Liver (tissue), 9 donors: Measurements from ENCODE around the gene PROX2. TPM values are rescaled to one million over a fixed set of nuclear protein-coding genes. Genes with fewer than 3 reads are reported as not detected.
A peak's percentile ranks its signal among the peaks of the same experiment; 100 is the strongest.

Experiments
- DNase-seq: peaks from one replicate; pipeline ENCODE4 v3.0.0-alpha.2; 2017; ENCODE audit warnings: low spot score
- H3K27ac ChIP-seq, 2 donors: one replicate each; pipeline ENCODE4 v1.7.0; 2013; ENCODE audit warnings: inconsistent platforms in 2 of 2, low read length in 2 of 2, control low read depth in 1 of 2, low read depth in 1 of 2, mild to moderate bottlenecking in 1 of 2
- H3K27me3 ChIP-seq, 4 donors: one replicate each; pipeline versions ENCODE4 v1.6.1 to v1.7.0; 2013; ENCODE audit warnings: low read length in 3 of 4, inconsistent platforms in 1 of 4, mild to moderate bottlenecking in 1 of 4, moderate library complexity in 1 of 4; ENCODE audit not compliant: control insufficient read depth in 4 of 4, insufficient read depth in 4 of 4
- H3K36me3 ChIP-seq, 4 donors: one replicate each; pipeline versions ENCODE4 v1.6.1 to v1.7.0; 2013; ENCODE audit warnings: low read length in 3 of 4, mild to moderate bottlenecking in 3 of 4, low read depth in 1 of 4, moderate library complexity in 1 of 4; ENCODE audit not compliant: control insufficient read depth in 4 of 4, insufficient read depth in 3 of 4
- H3K4me1 ChIP-seq, 4 donors: one replicate each; pipeline versions ENCODE4 v1.6.1 to v1.7.0; 2013; ENCODE audit warnings: low read length in 3 of 4, mild to moderate bottlenecking in 3 of 4, moderate library complexity in 1 of 4; ENCODE audit not compliant: control insufficient read depth in 4 of 4, insufficient read depth in 4 of 4
- H3K4me3 ChIP-seq, 3 donors: one replicate each; pipeline versions ENCODE4 v1.6.1 to v1.7.0; 2013; ENCODE audit warnings: low read length in 3 of 3, control low read depth in 1 of 3, low read depth in 1 of 3, mild to moderate bottlenecking in 1 of 3
- H3K9ac ChIP-seq, 2 donors: one replicate each; pipeline ENCODE4 v1.7.0; 2013; ENCODE audit warnings: low read length in 2 of 2, mild to moderate bottlenecking in 2 of 2, moderate library complexity in 2 of 2, control low read depth in 1 of 2, low read depth in 1 of 2
- H3K9me3 ChIP-seq, 4 donors: one replicate each; pipeline versions ENCODE4 v1.6.1 to v1.7.0; 2013; ENCODE audit warnings: low read length in 3 of 4; ENCODE audit not compliant: control insufficient read depth in 4 of 4
- ATF3 ChIP-seq: IDR thresholded peaks from 2 replicates; pipeline ENCODE4 v1.6.1; 2016; ENCODE audit warnings: antibody characterized with exemption
- EGR1 ChIP-seq, 2 donors: IDR thresholded peaks; 2 replicates each; pipeline ENCODE4 v1.6.1; 2016 to 2018; ENCODE audit warnings: antibody characterized with exemption in 2 of 2, low read depth in 2 of 2
- FOXA1 ChIP-seq: IDR thresholded peaks from 2 replicates; pipeline ENCODE4 v1.6.1; 2016; ENCODE audit warnings: antibody characterized with exemption
- FOXA2 ChIP-seq: IDR thresholded peaks from 2 replicates; pipeline ENCODE4 v1.6.1; 2016; ENCODE audit warnings: antibody characterized with exemption
- GABPA ChIP-seq, 2 donors: IDR thresholded peaks in 1 of 2; conservative IDR thresholded peaks in 1 of 2; 2 replicates each; pipeline ENCODE4 v1.6.1; 2016; ENCODE audit warnings: antibody characterized with exemption in 2 of 2, mild to moderate bottlenecking in 1 of 2, moderate library complexity in 1 of 2
- HNF4A ChIP-seq, 2 donors: conservative IDR thresholded peaks; 2 replicates each; pipeline ENCODE4 v1.6.1; 2016; ENCODE audit warnings: antibody characterized with exemption in 2 of 2, mild to moderate bottlenecking in 2 of 2
- HNF4G ChIP-seq: IDR thresholded peaks from 2 replicates; pipeline ENCODE4 v1.6.1; 2016; ENCODE audit warnings: antibody characterized with exemption
- JUND ChIP-seq, 2 donors: IDR thresholded peaks; 2 replicates each; pipeline ENCODE4 v1.6.1; 2016; ENCODE audit warnings: antibody characterized with exemption in 2 of 2
- NR2F2 ChIP-seq: IDR thresholded peaks from 2 replicates; pipeline ENCODE4 v1.6.1; 2016; ENCODE audit warnings: antibody characterized with exemption
- RAD21 ChIP-seq, 2 donors: IDR thresholded peaks; 2 replicates each; pipeline ENCODE4 v1.6.1; 2016; ENCODE audit warnings: antibody characterized with exemption in 2 of 2, mild to moderate bottlenecking in 2 of 2
- REST ChIP-seq: IDR thresholded peaks from 2 replicates; pipeline ENCODE4 v1.6.1; 2016; ENCODE audit warnings: antibody characterized with exemption, mild to moderate bottlenecking
- RXRA ChIP-seq, 2 donors: IDR thresholded peaks; 2 replicates each; pipeline ENCODE4 v1.6.1; 2017 to 2018; ENCODE audit warnings: antibody characterized with exemption in 2 of 2, mild to moderate bottlenecking in 1 of 2
- SP1 ChIP-seq: IDR thresholded peaks from 2 replicates; pipeline ENCODE4 v1.6.1; 2018; ENCODE audit warnings: antibody characterized with exemption, mild to moderate bottlenecking
- TAF1 ChIP-seq: conservative IDR thresholded peaks from 2 replicates; pipeline ENCODE4 v1.6.1; 2016; ENCODE audit warnings: antibody characterized with exemption, mild to moderate bottlenecking
- YY1 ChIP-seq: IDR thresholded peaks from 2 replicates; pipeline ENCODE4 v1.6.1; 2016; ENCODE audit warnings: antibody characterized with exemption, mild to moderate bottlenecking
- WGBS: extraction: QIAGEN DNeasy Blood & Tissue Kit; methylation state at CpG from one replicate; pipeline ENCODE4 v1.1.7; 2013; 5-methylcytosine and 5-hydroxymethylcytosine counted together
- polyA plus RNA-seq, 2 donors: library from polyadenylated mRNA; stranded (reverse) in 1 of 2; unstranded in 1 of 2; fragments of 200-250 nt in 1 of 2; fragments of >200 nt in 1 of 2; fragmentation: Nextera tagmentation in 1 of 2; extraction: Ambion mirVana in 1 of 2; gene quantifications; one replicate each; pipeline versions ENCODE4 v1.2.1 to v1.2.3, GENCODE V29; 2013 to 2015
- total RNA-seq, 2 donors: library from RNA; depleted of rRNA; stranded (reverse); fragments of >200 nt; gene quantifications; one replicate each; pipeline ENCODE4 v1.2.3, GENCODE V29; 2014
- TF ChIP-seq, protein P1 (sequence below): IDR thresholded peaks from 2 replicates; pipeline ENCODE4 v1.6.1; 2016; ENCODE audit warnings: antibody characterized with exemption
- TF ChIP-seq, protein P2 (sequence below): IDR thresholded peaks from 2 replicates; pipeline ENCODE4 v1.6.1; 2016; ENCODE audit warnings: antibody characterized with exemption
- donor health status: healthy.
- donor health status: healthy.
- donor health status: healthy.
- donor health status: healthy.
- donor health status: healthy.

The PROX2 gene
- total and polyA plus RNA-seq, 4 donors, result 0.06 TPM; not detected in 3

- Histone ChIP-seq H3K4me3 (no peak overlapping the region), H3K27me3 (no peaks in the 10 kb centered on the region), H3K9me3 (no peaks in the 10 kb centered on the region), H3K36me3 (peaks cover 0 to 38% (median 32%) of the 10 kb centered on the region in 4 donors), H3K4me1 (peaks cover 3 to 22% (median 11%) of the 10 kb centered on the region in 4 donors), H3K27ac (no peak overlapping the region), H3K9ac (no peak overlapping the region)
- no peak for DNase-seq
- peak in 1 of 2 donors; percentile 12 for TF ChIP-seq HNF4A (conservative IDR thresholded peaks at IDR 0.05)
- no peak for TF ChIP-seq FOXA1
- TF ChIP-seq NR2F2, result no peak
- WGBS, result 66% methylated on average over 12 of the region's 12 CpGs
Observed at GRCh38 chr14:74888164-74889158, 12.5 kb upstream of the PROX2 start.

DNA sequence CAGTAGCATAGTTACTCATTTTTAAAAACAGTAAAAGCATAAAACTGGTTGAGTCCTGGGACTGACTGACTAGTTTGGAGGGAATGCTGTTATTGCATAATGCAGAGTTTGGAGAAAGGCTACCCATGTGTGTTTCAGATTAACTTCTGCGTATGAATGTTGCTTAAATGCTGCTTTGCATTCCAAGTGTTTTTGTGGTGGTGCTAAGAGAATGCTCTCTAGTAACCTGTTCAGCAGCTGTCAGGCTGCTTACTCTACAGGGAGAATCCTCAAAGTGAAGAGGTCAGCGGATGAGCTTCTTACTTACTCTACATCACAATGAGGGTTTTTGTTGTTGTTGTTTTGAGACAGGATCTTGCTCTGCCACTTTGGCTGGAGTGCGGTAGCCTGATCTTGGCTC lies 10.1 kb upstream of the PROX2 start:
- DNase-seq, result no peak
- H3K9me3 ChIP-seq, result no peaks in the 10 kb centered on the region
- WGBS, result 86% methylated on average over 3 of the region's 3 CpGs
- peaks cover 14 to 33% (median 21%) of the 10 kb centered on the region in 4 donors for H3K4me1 ChIP-seq
- H3K9ac ChIP-seq, result no peak overlapping the region
- H3K27ac ChIP-seq, result no peak overlapping the region
- H3K36me3 ChIP-seq, result peaks cover 0 to 14% (median 11%) of the 10 kb centered on the region in 4 donors
- TF ChIP-seq HNF4G, result no peak
- TF ChIP-seq HNF4A (conservative IDR thresholded peaks at IDR 0.05), result no peak
- H3K4me3 ChIP-seq, result no peak overlapping the region
- no peaks in the 10 kb centered on the region for H3K27me3 ChIP-seq

DNA sequence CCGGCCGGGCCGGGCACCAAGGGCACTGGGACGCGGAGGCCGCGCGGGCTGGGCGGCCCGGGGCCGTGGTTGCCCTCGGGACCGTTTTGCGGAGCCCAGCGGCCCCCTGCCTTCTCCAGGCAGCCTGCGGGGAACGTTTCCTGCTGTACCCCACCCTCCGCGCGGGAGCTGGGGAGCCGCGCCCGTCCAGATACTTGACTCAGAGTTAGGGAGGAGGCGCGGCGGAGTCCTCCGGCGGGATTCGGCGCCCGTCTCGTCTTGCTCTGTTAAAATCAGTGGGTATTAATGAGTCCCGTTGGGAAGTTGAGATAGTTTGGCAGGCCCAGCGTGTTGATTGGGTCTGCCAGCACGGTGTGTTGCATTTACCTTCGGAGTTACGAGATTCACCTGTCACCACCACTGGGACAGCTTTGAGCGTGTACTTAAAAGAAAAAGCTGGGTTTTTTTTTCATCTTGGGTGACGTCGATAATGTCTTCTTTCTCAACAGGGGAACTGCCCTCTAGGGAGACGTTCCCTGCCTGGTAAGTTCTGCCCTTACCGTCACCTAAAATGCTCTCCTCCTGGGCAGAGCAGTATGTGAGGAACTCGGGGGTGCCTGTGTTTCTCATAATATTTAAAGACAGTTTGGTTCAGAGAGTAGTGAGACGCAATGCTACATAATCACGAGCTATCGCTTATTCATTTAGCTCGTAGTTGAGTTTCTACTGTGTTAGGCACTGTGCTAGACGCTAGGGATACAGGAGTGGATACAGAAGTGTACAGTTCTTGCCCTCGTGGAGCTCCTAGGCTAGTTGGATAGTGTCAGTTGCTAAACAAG lies 6.4 kb upstream of the PROX2 start:
- peak; percentile 69 for DNase-seq
- Histone ChIP-seq H3K4me3 (peak overlapping the region; percentile 84 to 95 (median 91)), H3K4me1 (peaks cover 16 to 29% (median 23%) of the 10 kb centered on the region in 4 donors), H3K9ac (peak overlapping the region; percentile 93 to 98), H3K9me3 (no peaks in the 10 kb centered on the region), H3K27me3 (no peaks in the 10 kb centered on the region), H3K27ac (peak overlapping the region; percentile 67 to 85), H3K36me3 (peaks cover 0 to 6% (median 3%) of the 10 kb centered on the region in 4 donors)
- under 1% methylated on average over 49 of the region's 49 CpGs for WGBS
- no peak for TF ChIP-seq HNF4A (conservative IDR thresholded peaks at IDR 0.05)
- no peak for TF ChIP-seq FOXA1
- no peak for TF ChIP-seq GABPA (IDR thresholded peaks at IDR 0.05 in 1 of 2, conservative IDR thresholded peaks at IDR 0.05 in 1 of 2)
- no peak for TF ChIP-seq YY1
- TF ChIP-seq, protein P1, sequence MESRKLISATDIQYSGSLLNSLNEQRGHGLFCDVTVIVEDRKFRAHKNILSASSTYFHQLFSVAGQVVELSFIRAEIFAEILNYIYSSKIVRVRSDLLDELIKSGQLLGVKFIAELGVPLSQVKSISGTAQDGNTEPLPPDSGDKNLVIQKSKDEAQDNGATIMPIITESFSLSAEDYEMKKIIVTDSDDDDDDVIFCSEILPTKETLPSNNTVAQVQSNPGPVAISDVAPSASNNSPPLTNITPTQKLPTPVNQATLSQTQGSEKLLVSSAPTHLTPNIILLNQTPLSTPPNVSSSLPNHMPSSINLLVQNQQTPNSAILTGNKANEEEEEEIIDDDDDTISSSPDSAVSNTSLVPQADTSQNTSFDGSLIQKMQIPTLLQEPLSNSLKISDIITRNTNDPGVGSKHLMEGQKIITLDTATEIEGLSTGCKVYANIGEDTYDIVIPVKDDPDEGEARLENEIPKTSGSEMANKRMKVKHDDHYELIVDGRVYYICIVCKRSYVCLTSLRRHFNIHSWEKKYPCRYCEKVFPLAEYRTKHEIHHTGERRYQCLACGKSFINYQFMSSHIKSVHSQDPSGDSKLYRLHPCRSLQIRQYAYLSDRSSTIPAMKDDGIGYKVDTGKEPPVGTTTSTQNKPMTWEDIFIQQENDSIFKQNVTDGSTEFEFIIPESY, result no peak
- TF ChIP-seq ATF3, result no peak
- no peak for TF ChIP-seq JUND (IDR thresholded peaks at IDR 0.05)
- no peak for TF ChIP-seq HNF4G
- TF ChIP-seq TAF1, result no peak
- TF ChIP-seq RAD21 (IDR thresholded peaks at IDR 0.05), result no peak
- no peak for TF ChIP-seq REST
- TF ChIP-seq, protein P2, sequence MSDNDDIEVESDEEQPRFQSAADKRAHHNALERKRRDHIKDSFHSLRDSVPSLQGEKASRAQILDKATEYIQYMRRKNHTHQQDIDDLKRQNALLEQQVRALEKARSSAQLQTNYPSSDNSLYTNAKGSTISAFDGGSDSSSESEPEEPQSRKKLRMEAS, result no peak
- no peak for TF ChIP-seq NR2F2
- no peak for TF ChIP-seq SP1
- no peak for TF ChIP-seq EGR1 (IDR thresholded peaks at IDR 0.05; ENCODE audit: low read depth in 2 of 2)
- TF ChIP-seq RXRA (IDR thresholded peaks at IDR 0.05), result no peak
- no peak for TF ChIP-seq FOXA2
